Skeletal muscle tissue (tissue), 4 donors: ENCODE data around the gene PKD1. TPM values are rescaled to one million over a fixed set of nuclear protein-coding genes. Genes with fewer than 3 reads are reported as not detected.

Experiments used
- H3K27ac ChIP-seq: one replicate; pipeline ENCODE4 v1.7.0; 2013; ENCODE audit warnings: mild to moderate bottlenecking, low read depth, low read length, inconsistent platforms
- H3K27me3 ChIP-seq, 3 donors: one replicate each; pipeline ENCODE4 v1.7.0; 2013; ENCODE audit warnings: low read length in 3 of 3; ENCODE audit not compliant: control insufficient read depth in 3 of 3, insufficient read depth in 3 of 3
- H3K36me3 ChIP-seq, 3 donors: one replicate each; pipeline ENCODE4 v1.7.0; 2013; ENCODE audit warnings: low read length in 3 of 3; ENCODE audit not compliant: control insufficient read depth in 3 of 3, insufficient read depth in 3 of 3
- H3K4me1 ChIP-seq, 3 donors: one replicate each; pipeline ENCODE4 v1.7.0; 2013; ENCODE audit warnings: low read length in 3 of 3, mild to moderate bottlenecking in 3 of 3; ENCODE audit not compliant: control insufficient read depth in 3 of 3, insufficient read depth in 3 of 3
- H3K4me3 ChIP-seq, 3 donors: one replicate each; pipeline ENCODE4 v1.7.0; 2013; ENCODE audit warnings: low read length in 3 of 3
- H3K9ac ChIP-seq, 3 donors: one replicate each; pipeline ENCODE4 v1.7.0; 2013; ENCODE audit warnings: low read length in 3 of 3, mild to moderate bottlenecking in 3 of 3, moderate library complexity in 2 of 3, low read depth in 1 of 3
- H3K9me3 ChIP-seq, 3 donors: one replicate each; pipeline ENCODE4 v1.7.0; 2013; ENCODE audit warnings: low read length in 3 of 3; ENCODE audit not compliant: control insufficient read depth in 3 of 3
- total RNA-seq: library from RNA; depleted of rRNA; stranded (reverse); fragments of >200 nt; gene quantifications from one replicate; pipeline ENCODE4 v1.2.3, GENCODE V29; 2014
- donor health status: Osteomylitis.

Gene PKD1
- total RNA-seq, 1 donor from 2014 or later = 88.7 TPM

- Histone ChIP-seq H3K36me3 (peaks cover 48 to 62% (median 57%) of the 10 kb centered on the region in 3 donors), H3K9me3 (no peaks in the 10 kb centered on the region), H3K4me3 (no peak overlapping the region), H3K4me1 (no peaks in the 10 kb centered on the region), H3K27ac (no peak overlapping the region), H3K27me3 (no peaks in the 10 kb centered on the region), H3K9ac (no peak overlapping the region)
Measured at GRCh38 chr16:2056681-2057407, 78.9 kb downstream of the PKD1 start.

- no peaks in the 10 kb centered on the region for H3K4me1 ChIP-seq
- H3K9me3 ChIP-seq = no peaks in the 10 kb centered on the region
- no peaks in the 10 kb centered on the region for H3K27me3 ChIP-seq
- H3K4me3 ChIP-seq = no peak overlapping the region
- H3K27ac ChIP-seq = no peak overlapping the region
- H3K36me3 ChIP-seq = peaks cover 52 to 67% (median 56%) of the 10 kb centered on the region in 3 donors
- H3K9ac ChIP-seq = no peak overlapping the region
Measured at GRCh38 chr16:2056077-2056476, 79.6 kb downstream of the PKD1 start.

GRCh38 chr16:2054543-2055245, 81.0 kb downstream of the PKD1 start:
- Histone ChIP-seq H3K9me3 (no peaks in the 10 kb centered on the region), H3K36me3 (peaks cover 43 to 57% (median 50%) of the 10 kb centered on the region in 3 donors), H3K27ac (no peak overlapping the region), H3K27me3 (no peaks in the 10 kb centered on the region), H3K4me1 (no peaks in the 10 kb centered on the region), H3K4me3 (no peak overlapping the region), H3K9ac (no peak overlapping the region)

- no peak overlapping the region for H3K9ac ChIP-seq
- H3K27me3 ChIP-seq = no peaks in the 10 kb centered on the region
- H3K36me3 ChIP-seq = peaks cover 43 to 57% (median 50%) of the 10 kb centered on the region in 3 donors
- H3K27ac ChIP-seq = no peak overlapping the region
- peaks cover 0 to 4% (median 3%) of the 10 kb centered on the region in 3 donors for H3K4me1 ChIP-seq
- no peaks in the 10 kb centered on the region for H3K9me3 ChIP-seq
- H3K4me3 ChIP-seq = no peak overlapping the region
Measured at GRCh38 chr16:2053897-2054296, 81.8 kb downstream of the PKD1 start.

GRCh38 chr16:2053211-2053610, 82.5 kb downstream of the PKD1 start:
- no peak overlapping the region for H3K4me3 ChIP-seq
- peaks cover 6 to 11% (median 10%) of the 10 kb centered on the region in 3 donors for H3K4me1 ChIP-seq
- H3K36me3 ChIP-seq = peaks cover 38 to 55% (median 48%) of the 10 kb centered on the region in 3 donors
- no peaks in the 10 kb centered on the region for H3K27me3 ChIP-seq
- H3K9ac ChIP-seq = no peak overlapping the region
- no peaks in the 10 kb centered on the region for H3K9me3 ChIP-seq
- H3K27ac ChIP-seq = no peak overlapping the region

- H3K9me3 ChIP-seq = no peaks in the 10 kb centered on the region
- peak overlapping the region; percentile 25 for H3K27ac ChIP-seq
- H3K4me1 ChIP-seq = peaks cover 23 to 44% (median 34%) of the 10 kb centered on the region in 3 donors
- peaks cover 15 to 19% (median 18%) of the 10 kb centered on the region in 3 donors for H3K36me3 ChIP-seq
- peak overlapping the region; percentile 77 to 88 (median 86) for H3K9ac ChIP-seq
- no peaks in the 10 kb centered on the region for H3K27me3 ChIP-seq
- H3K4me3 ChIP-seq = peak overlapping the region; percentile 73 to 88 (median 85)
Measured at GRCh38 chr16:2048116-2048543, 87.6 kb downstream of the PKD1 start.

- Histone ChIP-seq H3K36me3 (peaks cover 9 to 13% (median 12%) of the 10 kb centered on the region in 3 donors), H3K27ac (peak within 1 kb of the TSS; percentile 25), H3K9me3 (no peaks in the 10 kb centered on the region), H3K4me1 (peaks cover 23 to 46% (median 36%) of the 10 kb centered on the region in 3 donors), H3K4me3 (peak within 1 kb of the TSS; percentile 75 to 88 (median 85)), H3K9ac (peak within 1 kb of the TSS; percentile 77 to 88 (median 86)), H3K27me3 (no peaks in the 10 kb centered on the region)
Measured at GRCh38 chr16:2047330-2048115, 88.2 kb downstream of the PKD1 start, which contains the start of the genes NTHL1 and TSC2. NTHL1 (minus strand) TSS chr16:2047834; CDS start chr16:2047823, 11 bp downstream. TSC2 (plus strand) TSS chr16:2047985; CDS start chr16:2048616, 631 bp downstream.

- peak overlapping the region; percentile 57 to 88 (median 60) for H3K9ac ChIP-seq
- peaks cover 6 to 9% (median 7%) of the 10 kb centered on the region in 3 donors for H3K36me3 ChIP-seq
- no peaks in the 10 kb centered on the region for H3K27me3 ChIP-seq
- H3K9me3 ChIP-seq = no peaks in the 10 kb centered on the region
- peaks cover 23 to 51% (median 42%) of the 10 kb centered on the region in 3 donors for H3K4me1 ChIP-seq
- H3K4me3 ChIP-seq = peak overlapping the region; percentile 75 to 88 (median 85)
- H3K27ac ChIP-seq = no peak overlapping the region
Measured at GRCh38 chr16:2046893-2047329, 88.8 kb downstream of the PKD1 start.
